HAP-1 (cell line): Measurements from ENCODE around the gene CCL24.
"Not testable (repeated sequence)": the region's sequence is repeated elsewhere in the genome, so short reads cannot be mapped to it uniquely, and the experiment has no call there.

Experiments
- DNase-seq, 2 experiments: peaks; one replicate each; pipeline ENCODE4 v3.0.0-alpha.2; 2016 to 2020; ENCODE audit warnings: low spot score in 2 of 2
- H3K27me3 ChIP-seq: fragments of 250-450 bp; sonication (Bioruptor Pico); 2 replicates; pipeline ENCODE4 v1.5.1; 2020; ENCODE audit warnings: low read depth, mild to moderate bottlenecking, moderate library complexity
- H3K36me3 ChIP-seq: fragments of 250-450 bp; sonication (Bioruptor Pico); replicated peaks from 2 replicates; pipeline ENCODE4 v1.5.1; 2020; ENCODE audit warnings: mild to moderate bottlenecking
- H3K4me1 ChIP-seq: fragments of 250-450 bp; sonication (Bioruptor Pico); 2 replicates; pipeline ENCODE4 v1.5.1; 2020; ENCODE audit warnings: mild to moderate bottlenecking
- H3K4me3 ChIP-seq: fragments of 250-450 bp; sonication (Bioruptor Pico); 2 replicates; pipeline ENCODE4 v1.5.1; 2020; ENCODE audit warnings: mild to moderate bottlenecking, moderate library complexity
- H3K9me3 ChIP-seq: fragments of 250-450 bp; sonication (Bioruptor Pico); 2 replicates; pipeline ENCODE4 v1.5.1; 2020; ENCODE audit warnings: mild to moderate bottlenecking, moderate library complexity
- in situ Hi-C: fragments of 300-500 bp; cut with MboI; formaldehyde crosslinking; loops from 3 replicates; pipeline ENCODE4 v1.14.3; 2020; ENCODE audit warnings: low sequenced_read_pairs, inconsistent platforms, mixed read lengths

The CCL24 gene

DNA sequence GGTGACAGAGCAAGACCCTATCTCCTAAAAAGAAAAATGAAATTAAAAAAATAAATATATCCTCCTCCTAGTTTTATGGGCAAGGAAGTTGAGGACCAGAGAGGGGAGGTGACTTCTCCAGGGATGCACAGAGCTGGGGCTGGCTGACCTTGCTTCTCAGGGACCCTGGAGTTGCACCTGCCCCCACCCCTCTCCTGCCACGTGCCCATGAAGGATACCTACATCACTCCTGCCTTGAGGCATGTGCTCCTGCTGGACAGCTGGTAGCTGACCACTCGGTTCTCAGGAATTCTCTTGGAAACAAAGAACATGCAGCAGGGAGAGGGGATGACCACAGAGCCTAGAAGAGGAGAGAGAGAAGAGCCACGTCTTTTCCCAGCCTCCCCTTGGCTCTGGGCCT, 522 bp downstream of the CCL24 start:
- Histone ChIP-seq H3K4me3 (no peak overlapping the region), H3K9me3 (no peaks in the 10 kb centered on the region), H3K27me3 (peaks cover 12% of the 10 kb centered on the region; the same call in 1 of the 2 replicates), H3K4me1 (no peaks in the 10 kb centered on the region), H3K36me3 (no peaks in the 10 kb centered on the region)
- no peak for DNase-seq
- in situ Hi-C loops: no loop called here

DNA sequence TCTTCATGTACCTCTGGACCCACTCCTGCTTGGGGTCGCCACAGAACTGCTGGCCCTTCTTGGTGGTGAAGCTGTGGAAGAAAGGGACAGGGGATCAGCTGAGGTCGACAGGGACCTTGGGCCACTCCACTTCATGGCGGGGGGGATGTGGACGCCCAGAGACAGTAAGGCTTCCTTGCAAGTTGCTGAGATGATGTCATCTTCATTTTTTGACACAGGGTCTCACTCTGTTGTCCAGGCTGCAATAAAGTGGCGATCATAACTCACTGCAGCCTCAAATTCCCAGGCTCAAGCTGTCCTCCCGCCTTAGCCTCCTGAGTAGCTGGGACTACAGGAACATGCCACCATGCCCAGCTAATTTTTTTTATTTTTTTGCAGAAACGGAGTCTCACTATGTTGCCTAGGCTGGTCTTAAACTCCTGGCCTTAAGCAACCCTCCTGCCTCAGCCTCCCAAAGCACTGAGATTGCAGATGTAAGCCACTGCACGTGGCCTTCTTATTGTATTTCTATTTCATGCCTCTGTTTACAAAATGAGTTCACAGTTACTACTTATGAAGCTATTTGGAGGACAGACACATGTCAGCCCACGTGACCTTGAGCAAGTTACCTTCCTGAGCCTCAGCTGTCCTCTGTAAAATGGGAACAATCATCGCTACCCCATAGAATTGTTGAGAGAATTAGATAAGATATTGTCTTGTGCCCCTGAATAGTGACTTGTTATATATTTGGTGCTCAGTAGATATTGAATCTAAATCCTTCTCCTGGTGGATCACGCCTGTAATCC, 1.5 kb downstream of the CCL24 start:
- H3K27me3 ChIP-seq: peaks cover 12% of the 10 kb centered on the region; the same call in 1 of the 2 replicates
- in situ Hi-C loops: no loop called here
- no peaks in the 10 kb centered on the region for H3K36me3 ChIP-seq
- H3K4me3 ChIP-seq: no peak overlapping the region
- no peak for DNase-seq
- no peaks in the 10 kb centered on the region; the same call in 1 of the 2 replicates for H3K9me3 ChIP-seq
- no peaks in the 10 kb centered on the region for H3K4me1 ChIP-seq

DNA sequence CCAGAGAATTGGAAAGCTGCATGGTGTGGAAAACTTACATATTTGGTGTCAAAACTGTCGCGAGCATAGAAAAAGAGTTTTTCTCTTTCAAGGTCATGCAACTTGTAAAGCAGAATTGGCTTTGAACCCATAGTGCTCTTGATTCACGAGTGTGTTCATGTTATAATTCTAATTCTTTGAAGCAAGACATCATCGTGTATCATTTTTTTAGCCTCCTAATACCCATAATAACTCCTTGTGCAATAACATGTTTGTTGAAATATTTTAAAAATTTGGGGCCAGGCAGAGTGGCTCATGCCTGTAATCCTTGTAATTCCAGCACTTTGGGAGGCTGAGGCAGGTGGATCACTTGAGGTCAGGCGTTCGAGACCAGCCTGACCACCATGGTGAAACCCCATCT, 4.2 kb downstream of the CCL24 start:
- H3K4me1 ChIP-seq: no peaks in the 10 kb centered on the region
- no peaks in the 10 kb centered on the region for H3K36me3 ChIP-seq
- H3K9me3 ChIP-seq: peaks cover 7% of the 10 kb centered on the region; the same call in 1 of the 2 replicates
- in situ Hi-C loops: no loop called here
- peaks cover 2% of the 10 kb centered on the region; the same call in 1 of the 2 replicates for H3K27me3 ChIP-seq
- DNase-seq: no peak
- no peak overlapping the region for H3K4me3 ChIP-seq

DNA sequence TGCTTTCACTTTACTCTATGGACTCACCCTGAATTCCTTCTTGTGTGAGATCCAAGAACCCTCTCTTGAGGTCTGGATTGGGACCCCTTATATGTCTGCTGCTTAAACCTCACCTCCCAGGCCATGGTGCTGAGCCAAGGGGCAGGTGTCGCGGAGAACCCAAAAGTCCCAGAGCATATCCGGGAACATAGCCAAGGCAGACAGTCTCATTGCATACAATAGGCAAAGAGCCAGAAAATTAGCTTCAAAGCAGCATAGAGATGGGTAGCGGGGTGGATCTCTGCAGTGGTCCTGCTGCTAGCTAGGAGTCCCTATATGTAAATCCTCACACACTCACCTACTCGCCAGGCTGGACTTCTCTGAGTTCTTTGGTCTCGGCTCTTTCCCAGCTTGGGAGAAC, 5.5 kb downstream of the CCL24 start:
- in situ Hi-C loops: no loop called here
- Histone ChIP-seq H3K9me3 (peaks cover 7% of the 10 kb centered on the region; the same call in 1 of the 2 replicates), H3K36me3 (no peaks in the 10 kb centered on the region), H3K27me3 (no peaks in the 10 kb centered on the region), H3K4me3 (no peak overlapping the region), H3K4me1 (no peaks in the 10 kb centered on the region)
- DNase-seq: no peak

DNA sequence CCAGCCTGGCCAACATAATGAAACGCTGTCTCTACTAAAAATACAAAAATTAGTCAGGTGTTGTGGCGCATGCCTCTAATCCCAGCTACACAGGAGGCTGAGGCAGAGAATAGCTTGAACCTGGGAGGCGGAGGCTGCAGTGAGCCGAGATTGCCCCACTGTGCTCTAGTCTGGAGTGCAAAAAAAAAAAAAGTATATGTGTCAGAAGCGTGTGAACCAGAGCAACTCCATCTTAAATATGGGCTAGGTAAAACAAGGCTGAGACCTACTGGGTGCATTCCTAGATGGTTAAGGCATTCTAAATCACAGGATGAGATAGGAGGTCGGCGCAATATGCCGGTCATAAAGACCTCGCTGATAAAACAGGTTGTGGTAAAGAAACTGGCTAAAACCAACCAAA, 6.2 kb downstream of the CCL24 start:
- H3K27me3 ChIP-seq: no peaks in the 10 kb centered on the region
- in situ Hi-C loops: no loop called here
- H3K9me3 ChIP-seq: peaks cover 7% of the 10 kb centered on the region; the same call in 1 of the 2 replicates
- H3K4me1 ChIP-seq: no peaks in the 10 kb centered on the region
- no peak for DNase-seq
- H3K36me3 ChIP-seq: no peaks in the 10 kb centered on the region
- H3K4me3 ChIP-seq: no peak overlapping the region

DNA sequence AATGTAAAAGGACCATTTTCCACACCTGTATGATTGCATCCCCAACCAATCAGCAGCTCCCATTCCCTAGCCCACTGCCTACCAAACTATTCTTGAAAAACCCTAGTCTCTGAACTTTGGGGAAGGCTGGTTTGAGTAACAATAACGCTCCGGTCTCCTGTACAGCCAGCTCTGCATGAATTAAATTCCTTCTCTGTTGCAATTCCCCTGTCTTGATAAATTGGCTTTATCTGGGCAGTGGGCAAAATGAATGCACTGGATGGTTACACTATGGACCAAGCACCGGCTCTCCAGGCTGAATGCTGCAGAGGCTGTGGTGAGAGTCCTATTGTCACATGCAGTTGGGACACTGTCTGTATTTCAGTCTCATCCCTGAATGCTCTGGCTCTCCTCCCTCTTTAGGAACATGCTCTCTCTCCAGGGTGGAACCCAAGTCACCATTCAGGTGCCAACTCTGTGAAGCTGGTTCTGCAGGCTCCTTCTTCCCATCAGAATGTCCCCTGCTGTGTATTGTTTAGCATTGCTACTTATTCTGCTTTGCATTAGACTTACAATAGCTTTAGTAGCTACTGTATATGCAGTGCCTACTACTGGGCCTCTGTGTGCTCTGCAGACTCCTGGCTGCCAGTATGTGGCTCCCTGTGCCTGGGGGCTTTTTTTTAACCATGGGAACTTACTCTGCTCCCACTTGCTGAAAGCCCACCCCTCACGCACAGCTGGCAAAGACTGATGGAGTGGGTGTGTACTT, 6.9 kb downstream of the CCL24 start:
- in situ Hi-C loops: no loop called here
- H3K36me3 ChIP-seq: no peaks in the 10 kb centered on the region

DNA sequence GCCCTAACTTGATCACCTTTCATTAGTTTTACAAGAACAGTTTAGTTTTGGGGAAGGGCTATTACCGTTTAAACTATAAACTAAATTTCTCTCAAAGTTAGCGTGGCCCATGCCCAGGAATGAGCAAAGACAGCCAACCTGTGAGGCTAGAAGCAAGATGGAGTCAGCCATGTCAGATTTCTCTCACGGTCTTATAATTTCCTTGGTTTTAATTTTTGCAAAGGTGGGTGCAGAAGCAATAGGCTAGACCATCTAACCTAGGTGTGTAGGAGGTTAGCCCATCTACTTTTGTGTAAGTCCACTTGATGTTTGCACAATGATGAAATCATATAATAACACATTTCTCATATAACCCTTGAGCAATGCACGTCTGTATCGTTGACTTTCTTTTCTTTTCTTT, 8.9 kb downstream of the CCL24 start:
- in situ Hi-C loops: no loop called here
- Histone ChIP-seq H3K4me3 (no peak overlapping the region), H3K27me3 (no peaks in the 10 kb centered on the region), H3K36me3 (no peaks in the 10 kb centered on the region), H3K9me3 (peaks cover 7% of the 10 kb centered on the region; the same call in 1 of the 2 replicates), H3K4me1 (no peaks in the 10 kb centered on the region)
- no peak for DNase-seq

More for the DNA sequence above, 6.9 kb downstream of the CCL24 start:
- Histone ChIP-seq H3K4me1 (no peaks in the 10 kb centered on the region), H3K9me3 (peaks cover 7% of the 10 kb centered on the region; the same call in 1 of the 2 replicates), H3K27me3 (no peaks in the 10 kb centered on the region), H3K4me3 (no peak overlapping the region)
- DNase-seq: no peak

DNA sequence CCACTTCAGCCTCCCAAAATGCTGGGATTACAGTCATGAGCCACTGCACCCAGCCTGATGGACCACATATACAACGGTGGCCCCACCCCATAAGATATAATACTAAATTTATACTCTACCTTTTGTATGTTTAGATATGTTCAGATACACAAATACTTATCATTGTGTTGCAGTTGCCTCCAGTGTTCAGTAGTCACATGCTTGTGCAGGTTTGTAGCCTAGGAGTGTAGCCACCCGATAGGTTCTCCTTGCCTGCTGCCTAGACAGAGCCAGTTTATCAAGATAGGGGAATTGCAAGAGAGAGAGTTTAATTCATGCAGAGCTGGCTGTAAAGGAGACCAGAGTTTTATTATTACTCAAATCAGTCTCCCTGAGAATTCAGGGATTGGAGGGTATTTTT, 9.6 kb downstream of the CCL24 start:
- no peak for DNase-seq
- H3K9me3 ChIP-seq: peaks cover 7% of the 10 kb centered on the region; the same call in 1 of the 2 replicates
- in situ Hi-C loops: no loop called here
- H3K4me1 ChIP-seq: no peaks in the 10 kb centered on the region
- no peak overlapping the region for H3K4me3 ChIP-seq
- no peaks in the 10 kb centered on the region for H3K27me3 ChIP-seq
- no peaks in the 10 kb centered on the region for H3K36me3 ChIP-seq

DNA sequence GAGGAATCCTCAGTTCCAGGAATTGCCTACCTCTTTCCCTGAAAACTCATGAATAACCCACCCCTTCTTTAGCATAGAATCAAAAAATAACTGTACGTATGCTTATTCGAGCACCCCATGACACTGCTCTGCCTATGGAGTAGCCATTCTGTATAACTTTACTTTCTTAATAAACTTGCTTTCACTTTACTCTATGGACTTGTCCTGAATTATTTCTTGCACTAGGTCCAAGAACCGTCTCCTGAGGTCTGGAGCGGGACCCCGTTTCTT, 11.1 kb downstream of the CCL24 start:
- no peak overlapping the region for H3K4me3 ChIP-seq
- no peaks in the 10 kb centered on the region for H3K36me3 ChIP-seq
- H3K27me3 ChIP-seq: no peaks in the 10 kb centered on the region
- DNase-seq: no peak
- in situ Hi-C loops: no loop called here
- H3K4me1 ChIP-seq: no peaks in the 10 kb centered on the region
- peaks cover 7% of the 10 kb centered on the region; the same call in 1 of the 2 replicates for H3K9me3 ChIP-seq

DNA sequence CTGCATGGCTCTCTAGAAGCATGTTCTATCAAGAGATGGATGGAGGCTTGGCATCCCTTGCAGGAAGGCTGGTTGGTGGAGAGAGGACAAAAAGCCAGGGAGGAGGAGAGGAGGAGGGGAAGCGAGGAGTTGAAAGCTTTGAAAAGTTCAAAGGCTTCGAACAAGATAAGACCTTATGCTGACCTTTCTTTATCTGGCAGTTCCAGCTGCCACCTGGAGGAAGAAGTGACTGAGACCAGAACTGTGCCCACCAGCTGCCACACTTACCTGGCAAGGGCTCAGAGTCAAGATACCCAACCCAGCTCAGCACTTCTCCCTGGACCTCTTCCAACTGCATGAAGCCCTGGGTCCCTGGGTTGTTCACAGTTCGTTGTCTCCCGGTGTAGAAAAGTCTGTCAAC, 14.8 kb downstream of the CCL24 start:
- Histone ChIP-seq H3K9me3 (no peaks in the 10 kb centered on the region), H3K4me1 (no peaks in the 10 kb centered on the region), H3K4me3 (no peak overlapping the region), H3K36me3 (no peaks in the 10 kb centered on the region), H3K27me3 (no peaks in the 10 kb centered on the region)
- DNase-seq: no peak
- in situ Hi-C loops: no loop called here

DNA sequence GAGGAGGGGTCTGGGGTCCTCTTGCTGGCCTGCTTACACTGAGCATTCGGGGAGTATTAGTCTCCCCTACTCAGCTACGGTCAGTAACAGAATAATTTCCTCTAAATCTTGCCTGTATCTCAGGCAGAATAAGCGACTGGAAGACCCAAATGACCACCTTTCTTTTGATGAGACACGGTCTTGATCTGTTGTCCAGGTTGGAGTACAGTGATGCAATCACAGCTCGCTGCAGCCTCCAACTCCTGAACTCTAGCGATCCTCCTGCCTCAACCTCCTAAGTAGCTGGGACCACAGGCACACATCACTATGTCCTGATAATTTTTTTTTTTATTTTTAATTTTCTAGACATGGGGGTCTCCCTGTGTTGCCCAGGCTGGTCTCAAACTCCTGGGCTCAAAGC, 17.2 kb downstream of the CCL24 start:
- Histone ChIP-seq H3K27me3 (no peaks in the 10 kb centered on the region), H3K4me3 (no peak overlapping the region)
- in situ Hi-C loops: no loop called here

DNA sequence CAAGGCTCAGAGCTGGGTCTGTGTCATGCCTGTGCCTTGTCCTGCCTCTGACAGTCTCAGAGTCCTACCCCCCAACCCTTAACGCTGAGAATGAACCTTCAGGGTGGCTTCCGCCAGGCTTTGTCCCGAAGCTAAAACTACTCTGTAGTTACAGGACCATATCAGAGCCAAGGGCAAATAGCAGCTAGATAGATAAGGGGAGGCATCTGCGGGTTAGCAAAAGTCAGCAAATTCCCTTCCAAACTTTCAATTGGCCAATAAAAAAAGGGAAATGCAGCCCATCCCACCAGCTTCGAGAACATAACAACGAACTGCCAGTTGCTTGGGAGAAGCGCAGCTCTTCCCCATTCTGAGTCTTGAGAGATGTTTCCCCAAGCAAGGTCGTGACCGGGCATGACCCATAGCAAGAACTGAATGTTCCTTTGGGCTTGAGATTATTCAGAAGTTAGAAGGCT, 17.7 kb downstream of the CCL24 start:
- Histone ChIP-seq H3K4me3 (no peak overlapping the region), H3K27me3 (no peaks in the 10 kb centered on the region), H3K9me3 (no peaks in the 10 kb centered on the region), H3K4me1 (no peaks in the 10 kb centered on the region), H3K36me3 (no peaks in the 10 kb centered on the region)
- in situ Hi-C loops: no loop called here
- no peak for DNase-seq

More for the DNA sequence above, 17.2 kb downstream of the CCL24 start:
- Histone ChIP-seq H3K36me3 (no peaks in the 10 kb centered on the region), H3K9me3 (no peaks in the 10 kb centered on the region), H3K4me1 (no peaks in the 10 kb centered on the region)
- no peak for DNase-seq

DNA sequence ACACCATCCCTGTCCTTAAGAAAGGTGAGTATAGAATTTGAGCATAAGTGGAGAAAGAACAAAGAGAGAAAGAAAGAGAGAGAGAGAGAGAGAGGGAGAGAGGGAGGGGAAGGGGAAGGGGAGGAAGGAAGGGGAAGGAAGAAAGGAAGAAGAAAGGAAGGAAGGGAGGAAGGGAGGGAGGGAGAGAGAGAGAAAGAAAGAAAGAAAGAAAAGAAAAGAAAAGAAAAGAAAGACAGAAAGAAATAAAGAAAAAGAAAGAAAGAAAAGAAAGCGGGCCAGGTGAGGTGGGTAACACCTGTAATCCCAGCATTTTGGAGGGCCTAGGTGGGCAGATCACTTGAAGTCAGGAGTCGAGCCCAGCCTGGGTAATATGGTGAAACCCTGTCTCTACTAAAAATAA, 19.9 kb downstream of the CCL24 start:
- no peak for DNase-seq
- Histone ChIP-seq H3K4me1 (no peaks in the 10 kb centered on the region), H3K36me3 (no peaks in the 10 kb centered on the region), H3K9me3 (no peaks in the 10 kb centered on the region), H3K4me3 (no peak overlapping the region), H3K27me3 (no peaks in the 10 kb centered on the region)
- in situ Hi-C loops: no loop called here

DNA sequence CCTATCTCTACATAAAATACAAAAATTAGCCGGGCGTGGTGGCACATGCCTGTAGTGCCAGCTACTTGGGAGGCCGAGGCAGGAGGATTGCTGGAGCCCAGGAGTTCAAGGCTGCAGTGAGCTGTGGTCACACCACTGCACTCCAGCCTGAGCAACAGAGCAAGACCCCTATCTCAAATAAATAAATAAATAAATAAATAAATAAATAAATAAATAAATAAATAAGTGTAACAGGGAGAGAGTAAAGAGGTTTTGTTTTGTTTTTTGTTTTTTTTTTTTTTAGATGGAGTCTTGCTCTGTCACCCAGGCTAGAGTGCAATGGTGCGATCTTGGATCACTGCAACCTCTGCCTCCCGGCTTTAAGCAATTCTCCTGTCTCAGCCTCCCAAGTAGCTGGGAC, 21.0 kb downstream of the CCL24 start:
- H3K4me3 ChIP-seq, in situ Hi-C loops, DNase-seq, H3K36me3 ChIP-seq, H3K4me1 ChIP-seq, H3K27me3 ChIP-seq, H3K9me3 ChIP-seq: not testable (repeated sequence)
